Spleen (tissue), 11 donors: ENCODE results near the gene MRTFB. TPM values are rescaled to one million over a fixed set of nuclear protein-coding genes. Genes with fewer than 3 reads are reported as not detected.

Experiments
- DNase-seq: peaks from one replicate; pipeline ENCODE4 v3.0.0-alpha.2; 2020
- H3K27ac ChIP-seq, 8 donors: fragments of 200-600 bp; sonication (generic) in 7 of 8; 1 replicate in 4 of 8; 2 replicates in 4 of 8; pipeline versions ENCODE4 v1.5.0 to v1.8.0; 2016 to 2021; ENCODE audit warnings: inconsistent platforms in 4 of 8, mild to moderate bottlenecking in 4 of 8, moderate library complexity in 1 of 8
- H3K27me3 ChIP-seq, 7 donors: fragments of 200-600 bp; sonication (generic) in 6 of 7; replicated peaks in 1 of 7; 1 replicate in 4 of 7; 2 replicates in 3 of 7; pipeline versions ENCODE4 v1.5.0 to v1.8.0; 2016 to 2021; ENCODE audit warnings: inconsistent platforms in 3 of 7, mild to moderate bottlenecking in 1 of 7
- H3K36me3 ChIP-seq, 6 donors: fragments of 200-600 bp; sonication (generic) in 5 of 6; 1 replicate in 4 of 6; 2 replicates in 2 of 6; pipeline versions ENCODE4 v1.5.0 to v1.8.0; 2016 to 2021; ENCODE audit warnings: inconsistent platforms in 2 of 6
- H3K4me1 ChIP-seq, 6 donors: fragments of 200-600 bp; sonication (generic) in 5 of 6; 1 replicate in 3 of 6; 2 replicates in 3 of 6; pipeline versions ENCODE4 v1.5.0 to v1.8.0; 2016 to 2021; ENCODE audit warnings: inconsistent platforms in 3 of 6
- H3K4me3 ChIP-seq, 8 donors: fragments of 200-600 bp; sonication (generic) in 7 of 8; 1 replicate in 4 of 8; 2 replicates in 4 of 8; pipeline versions ENCODE4 v1.5.0 to v1.8.0; 2016 to 2021; ENCODE audit warnings: inconsistent platforms in 4 of 8, mild to moderate bottlenecking in 4 of 8, moderate library complexity in 2 of 8
- H3K9me3 ChIP-seq, 8 donors: fragments of 200-600 bp; sonication (generic) in 7 of 8; 1 replicate in 4 of 8; 2 replicates in 4 of 8; pipeline versions ENCODE4 v1.5.0 to v1.8.0; 2016 to 2021; ENCODE audit warnings: inconsistent platforms in 4 of 8
- CTCF ChIP-seq, 11 experiments: fragments of 200-600 bp in 7 of 11; fragments of 450-650 bp in 4 of 11; sonication (generic) in 4 of 11; IDR thresholded peaks in 8 of 11; conservative IDR thresholded peaks in 3 of 11; 1 replicate in 7 of 11; 2 replicates in 4 of 11; pipeline versions ENCODE4 v1.4.0 to v1.8.0; 2016 to 2021; ENCODE audit warnings: antibody characterized with exemption in 11 of 11, inconsistent platforms in 4 of 11, mild to moderate bottlenecking in 1 of 11
- POLR2A ChIP-seq, 3 donors: fragments of 450-650 bp; IDR thresholded peaks; one replicate each; pipeline ENCODE4 v1.5.1; 2017; ENCODE audit warnings: antibody characterized with exemption in 3 of 3, mild to moderate bottlenecking in 1 of 3
- POLR2AphosphoS5 ChIP-seq, 3 donors: sonication (generic); formaldehyde crosslinking; IDR thresholded peaks; one replicate each; pipeline ENCODE4 v1.5.1; 2017; ENCODE audit warnings: antibody characterized with exemption in 3 of 3
- WGBS, 5 donors: extraction: QIAGEN DNeasy Blood & Tissue Kit in 3 of 5; methylation state at CpG; one replicate each; pipeline versions ENCODE4 v1.1.5 to v1.1.7; 2013 to 2018; 5-methylcytosine and 5-hydroxymethylcytosine counted together
- intact Hi-C: fragments of 100-400 bp; cut with DNase I; formaldehyde crosslinking; loops from one replicate; pipeline ENCODE4 v1.15.0; 2023; ENCODE audit warnings: low total_unique reads
- polyA plus RNA-seq, 3 donors: library from polyadenylated mRNA; stranded (reverse); fragments of 200-250 nt; gene quantifications; one replicate each; pipeline ENCODE4 v1.2.1, GENCODE V29; 2013
- total RNA-seq, 7 donors: library from RNA; depleted of rRNA in 3 of 7; stranded (reverse); fragments of >200 nt in 3 of 7; fragmentation: NEBNext Ultra II Directional in 4 of 7; extraction: Animal tissue kit (Norgen Biotek cat#: 25700) in 4 of 7; gene quantifications; one replicate each; pipeline versions ENCODE4 v1.1.0 to v1.2.1, GENCODE V29; 2016 to 2021
- donor health status: healthy with polysubstance abuse.
- donor health status: DM: no; HTN: no; CAD: no; lungs with moderate emphysema.
- donor health status: DM: no; HTN: no; CAD: no.
- donor health status: Bipolar disorder and iron deficiency.
- donor health status: healthy.
- donor health status: DM: no; HTN: no; CAD: no.
- donor health status: DM: yes; HTN: yes; CAD: no.

The MRTFB gene
- total and polyA plus RNA-seq, 10 donors, result 2.3 to 39.3 (median 29.9) TPM

DNA sequence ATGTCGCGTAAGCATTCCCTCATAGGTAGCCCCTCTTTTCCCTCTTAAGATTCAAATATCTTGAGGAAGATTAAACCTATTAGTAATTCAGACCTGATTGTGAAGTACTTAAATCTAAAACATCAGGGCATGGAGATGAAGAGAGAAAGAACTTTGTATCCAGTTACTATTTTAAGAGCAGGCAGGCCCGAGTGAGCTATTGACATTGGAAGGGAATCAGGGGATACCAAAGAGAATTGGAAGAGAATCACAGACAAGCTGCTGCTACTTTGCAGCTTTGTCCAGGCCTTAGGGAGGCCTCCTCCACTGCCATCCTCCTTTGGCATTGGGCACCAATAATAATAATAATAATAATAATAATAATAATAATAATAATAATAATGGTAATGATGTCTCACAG, 170.5 kb downstream of the MRTFB start:
- Histone ChIP-seq H3K4me3 (no peak overlapping the region), H3K9me3 (no peaks in the 10 kb centered on the region), H3K36me3 (peaks cover 0 to 90% (median 21%) of the 10 kb centered on the region in 6 donors), H3K27ac (no peak overlapping the region), H3K27me3 (no peaks in the 10 kb centered on the region), H3K4me1 (no peaks in the 10 kb centered on the region)
- DNase-seq, result no peak
- intact Hi-C loops, result loop anchor here (10.0 kb wide), 1 partner anchor 317 kb away; the partner anchor contains the start of gene ERCC4
- TF ChIP-seq CTCF (IDR thresholded peaks at IDR 0.05 in 8 of 11, conservative IDR thresholded peaks at IDR 0.05 in 3 of 11) (no peak), POLR2AphosphoS5 (IDR thresholded peaks at IDR 0.05) (no peak), POLR2A (IDR thresholded peaks at IDR 0.05) (no peak)
- WGBS, 5 donors, result 92 to 96% (median 96%) methylated on average over 3 of the region's 3 CpGs

GRCh38 chr16:14242769-14243168, 171.7 kb downstream of the MRTFB start:
- H3K27me3 ChIP-seq, result no peaks in the 10 kb centered on the region
- H3K27ac ChIP-seq, result no peak overlapping the region
- no peak overlapping the region for H3K4me3 ChIP-seq
- no peak for TF ChIP-seq POLR2A (IDR thresholded peaks at IDR 0.05)
- TF ChIP-seq POLR2AphosphoS5 (IDR thresholded peaks at IDR 0.05), result no peak
- TF ChIP-seq CTCF (IDR thresholded peaks at IDR 0.05 in 8 of 11, conservative IDR thresholded peaks at IDR 0.05 in 3 of 11), result no peak
- 90 to 96% (median 93%) methylated on average over 3 of the region's 3 CpGs for WGBS, 5 donors
- intact Hi-C loops, result loop anchor here (10.0 kb wide), 1 partner anchor 318 kb away; the partner anchor contains the start of gene ERCC4
- peaks cover 0 to 91% (median 33%) of the 10 kb centered on the region in 6 donors for H3K36me3 ChIP-seq
- no peak for DNase-seq
- no peaks in the 10 kb centered on the region for H3K9me3 ChIP-seq
- H3K4me1 ChIP-seq, result no peaks in the 10 kb centered on the region

- intact Hi-C loops, result loop anchor here (5.0 to 10.0 kb wide), 2 partner anchors 293 to 320 kb away; partner anchors contain the start of gene ERCC4
- no peaks in the 10 kb centered on the region for H3K9me3 ChIP-seq
- H3K4me1 ChIP-seq, result no peaks in the 10 kb centered on the region
- TF ChIP-seq CTCF (IDR thresholded peaks at IDR 0.05 in 8 of 11, conservative IDR thresholded peaks at IDR 0.05 in 3 of 11) (no peak), POLR2AphosphoS5 (IDR thresholded peaks at IDR 0.05) (no peak)
- no peak overlapping the region for H3K27ac ChIP-seq
- H3K36me3 ChIP-seq, result peaks cover 0 to 94% (median 35%) of the 10 kb centered on the region in 6 donors
- no peak for DNase-seq
- H3K4me3 ChIP-seq, result no peak overlapping the region
- no peaks in the 10 kb centered on the region for H3K27me3 ChIP-seq
- WGBS, 5 donors, result 93 to 99% (median 96%) methylated on average over 4 of the region's 4 CpGs
These were observed 173.3 kb downstream of the MRTFB start for GRCh38 chr16:14244196-14245010.

DNA sequence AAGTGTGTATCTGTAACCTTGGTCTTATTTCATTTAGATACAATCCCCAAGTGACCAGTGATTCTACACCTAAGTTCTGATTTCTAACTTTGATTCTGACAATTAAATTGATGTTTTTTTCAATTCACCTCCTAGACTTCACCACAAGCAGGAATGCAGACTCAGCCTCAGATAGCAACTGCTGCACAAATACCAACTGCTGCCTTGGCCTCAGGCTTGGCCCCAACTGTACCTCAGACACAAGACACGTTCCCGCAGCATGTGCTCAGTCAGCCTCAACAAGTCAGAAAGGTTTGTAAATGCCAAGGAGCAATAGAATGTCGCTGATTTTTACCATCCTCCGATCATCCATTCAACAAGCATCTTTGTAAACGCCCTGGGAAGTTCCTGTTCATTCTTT, 177.7 kb downstream of the MRTFB start:
- WGBS, 5 donors, result 90 to 94% (median 91%) methylated on average over 5 of the region's 5 CpGs
- Histone ChIP-seq H3K27ac (no peak overlapping the region), H3K4me1 (no peaks in the 10 kb centered on the region), H3K36me3 (peaks cover 0 to 92% (median 51%) of the 10 kb centered on the region in 6 donors), H3K4me3 (no peak overlapping the region), H3K27me3 (no peaks in the 10 kb centered on the region), H3K9me3 (no peaks in the 10 kb centered on the region)
- intact Hi-C loops, result loop anchor here (5.0 to 10.0 kb wide), 2 partner anchors 289 to 324 kb away; partner anchors contain the start of gene ERCC4
- no peak for DNase-seq
- TF ChIP-seq POLR2A (IDR thresholded peaks at IDR 0.05) (no peak), POLR2AphosphoS5 (IDR thresholded peaks at IDR 0.05) (no peak), CTCF (IDR thresholded peaks at IDR 0.05 in 8 of 11, conservative IDR thresholded peaks at IDR 0.05 in 3 of 11) (no peak)
